GM19043 (cell line): Measurements from ENCODE around the gene PPARD.
"Not testable (repeated sequence)": the region's sequence is repeated elsewhere in the genome, so short reads cannot be mapped to it uniquely, and the experiment has no call there.

Source experiments
- ATAC-seq: cut with Tn5 transposase; IDR thresholded peaks from one replicate; pipeline ENCODE4 v1.9.1; 2021; ENCODE audit warnings: low read depth; ENCODE audit not compliant: unreplicated experiment

Gene PPARD

DNA sequence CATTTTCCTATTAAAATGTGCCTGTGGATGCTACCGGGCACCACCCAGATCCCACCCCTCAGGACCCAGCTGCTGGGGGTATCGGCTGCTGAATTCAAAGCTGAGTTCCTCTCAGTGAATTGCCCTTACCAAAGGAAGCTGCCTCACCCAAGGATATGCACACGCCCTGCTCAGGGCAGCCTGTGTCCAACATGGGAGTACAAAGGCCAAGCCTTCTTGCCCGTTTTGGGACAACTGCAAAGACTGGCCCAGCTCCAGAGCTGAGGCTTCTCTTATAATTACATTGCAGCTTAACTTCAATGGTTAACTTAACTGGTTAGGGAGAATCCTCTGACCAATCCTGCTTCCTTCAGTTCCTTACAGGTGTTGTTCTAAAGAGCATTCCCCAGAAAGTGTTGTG, 89.9 kb downstream of the PPARD start:
- ATAC-seq = no peak

DNA sequence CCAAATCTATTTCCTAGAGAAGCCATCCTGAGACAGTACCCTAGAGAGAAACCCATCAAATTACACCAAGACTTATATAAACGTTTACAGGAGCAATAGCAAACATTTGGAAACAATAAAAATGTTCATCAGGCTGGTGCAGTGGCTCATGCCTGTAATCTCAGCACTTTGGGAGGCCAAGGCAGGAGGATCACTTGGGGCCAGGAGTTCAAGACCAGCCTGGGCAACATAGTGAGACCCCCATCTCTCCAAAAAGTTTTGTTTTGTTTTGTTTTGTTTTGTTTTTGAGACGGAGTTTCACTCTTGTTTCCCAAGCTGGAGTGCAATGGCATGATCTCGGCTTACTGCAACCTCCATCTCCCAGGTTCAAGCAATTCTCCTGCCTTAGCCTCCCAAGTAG, 90.3 kb downstream of the PPARD start:
- not testable (repeated sequence) for ATAC-seq

DNA sequence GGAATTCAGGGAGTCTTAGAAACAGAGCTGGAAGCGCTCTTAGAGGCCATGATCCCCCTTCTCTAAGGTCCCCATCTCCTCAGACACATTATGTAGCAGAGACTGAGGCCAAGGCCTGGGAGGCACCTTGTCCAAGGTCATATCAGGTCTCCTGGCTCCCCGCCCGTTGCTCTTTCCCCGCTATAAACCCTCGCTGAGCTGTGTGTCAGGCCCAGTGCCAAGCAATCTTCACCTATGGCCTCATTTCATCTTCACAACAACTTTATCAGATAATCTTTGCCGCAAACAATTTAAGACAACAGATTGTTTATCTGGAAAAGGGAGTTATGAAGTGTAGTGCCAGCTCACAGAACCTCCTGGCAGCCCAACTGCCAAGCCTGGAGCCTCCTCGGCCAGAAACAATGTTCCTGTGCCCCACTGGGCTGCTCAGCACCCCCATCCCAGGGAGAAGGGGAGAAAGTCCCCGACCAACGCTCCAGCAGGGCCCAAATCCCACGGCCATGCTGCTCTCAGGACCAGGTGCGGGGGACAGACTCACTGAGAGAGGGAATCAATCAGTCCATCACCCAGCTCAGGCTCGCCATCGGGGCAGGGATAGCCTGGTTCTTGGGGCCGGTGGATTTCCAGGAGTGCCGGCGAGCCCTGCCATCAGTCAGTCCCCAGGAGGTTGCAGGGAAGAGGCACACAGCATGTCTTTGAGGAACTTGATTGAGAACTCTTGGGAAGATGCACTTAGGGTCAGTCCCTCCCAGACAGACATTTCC, 92.9 kb downstream of the PPARD start:
- no peak for ATAC-seq

DNA sequence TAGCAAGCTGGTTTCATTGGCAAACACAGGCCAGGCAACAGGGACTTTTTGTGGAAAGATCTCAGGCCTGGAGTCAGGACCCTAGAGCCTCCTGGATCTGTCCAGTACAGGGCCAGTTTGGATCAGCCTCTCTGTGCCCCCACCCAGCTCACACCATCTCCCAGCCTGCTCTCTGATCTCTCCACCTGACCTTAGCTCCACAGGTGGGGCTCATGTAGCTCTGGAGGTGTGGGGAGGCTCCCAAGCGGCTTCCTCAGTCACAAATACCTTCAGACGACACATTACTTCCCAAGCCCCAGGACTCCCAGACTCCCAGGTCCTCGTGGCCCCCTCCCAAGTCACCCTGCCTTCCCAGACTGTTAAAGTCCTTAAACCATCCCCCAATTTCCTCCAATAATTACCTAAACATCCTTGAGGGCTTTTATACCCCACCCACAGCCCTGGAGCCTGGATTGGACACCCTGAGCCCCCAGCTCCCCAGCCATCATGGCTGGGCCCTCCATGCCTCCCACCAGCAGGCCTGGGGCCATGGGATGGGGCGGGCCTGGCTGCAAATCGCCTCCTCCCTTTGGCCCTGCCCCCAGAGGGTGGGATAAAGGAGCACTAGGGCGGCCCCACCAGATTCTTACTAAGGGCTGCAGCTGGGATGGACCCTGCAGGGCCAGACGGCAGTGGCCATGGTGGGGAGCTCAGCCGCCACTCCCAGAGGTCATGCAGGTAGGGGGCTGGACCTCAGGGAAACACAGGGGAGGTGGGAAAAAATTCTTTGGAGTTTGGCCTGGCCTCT, 93.9 kb downstream of the PPARD start:
- ATAC-seq = no peak

DNA sequence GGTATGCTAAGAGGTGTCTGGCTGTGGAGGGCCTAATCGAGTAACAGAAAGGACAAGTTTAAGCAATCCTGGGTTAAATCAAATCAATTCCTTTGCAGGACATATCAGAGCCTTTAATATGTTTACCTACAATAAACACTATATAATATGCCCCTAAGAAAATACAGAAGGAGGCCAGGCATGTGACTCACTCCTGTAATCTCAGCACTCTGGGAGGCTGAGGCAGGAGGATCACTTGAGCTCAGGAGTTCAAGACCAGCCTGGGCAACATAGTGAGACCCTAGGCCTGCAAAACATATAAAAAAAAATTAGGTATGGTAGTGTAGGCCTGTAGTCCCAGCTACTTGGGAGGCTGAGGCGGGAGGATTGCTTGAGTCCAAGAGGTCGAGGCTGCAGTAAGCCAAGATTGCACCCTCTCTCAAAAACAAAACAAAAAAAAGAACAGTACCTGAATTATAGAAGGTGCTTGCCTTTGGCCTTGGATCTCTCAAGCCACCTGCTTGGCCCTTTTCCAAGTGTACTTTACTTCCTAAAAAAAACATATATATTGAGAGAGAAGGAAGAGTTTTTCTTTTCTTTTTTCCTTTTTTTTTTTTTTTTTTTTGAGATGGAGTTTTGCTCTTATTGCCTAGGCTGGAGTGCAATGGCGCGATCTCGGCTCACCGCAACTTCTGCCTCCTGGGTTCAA, 96.2 kb downstream of the PPARD start:
- not testable (repeated sequence) for ATAC-seq

DNA sequence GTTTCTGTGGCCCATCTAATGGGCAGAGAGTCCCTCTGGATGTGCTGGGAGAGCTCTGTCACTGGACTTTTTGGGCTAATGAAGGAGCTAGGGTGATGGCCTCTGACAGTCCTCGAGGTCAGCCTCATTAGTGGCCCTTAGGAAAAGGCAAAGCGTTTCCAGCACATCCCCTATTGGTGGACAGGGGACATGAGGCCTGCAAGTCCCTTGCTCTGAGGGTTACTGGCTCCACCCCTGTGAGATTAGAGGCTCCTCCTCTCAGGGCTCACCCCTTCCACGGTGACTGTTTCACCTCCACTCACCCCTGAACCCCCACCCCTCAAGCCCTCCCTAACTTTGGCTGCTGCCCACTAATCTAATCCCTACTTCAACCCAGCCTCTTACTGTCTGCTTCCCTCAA, 97.0 kb downstream of the PPARD start:
- ATAC-seq = no peak

DNA sequence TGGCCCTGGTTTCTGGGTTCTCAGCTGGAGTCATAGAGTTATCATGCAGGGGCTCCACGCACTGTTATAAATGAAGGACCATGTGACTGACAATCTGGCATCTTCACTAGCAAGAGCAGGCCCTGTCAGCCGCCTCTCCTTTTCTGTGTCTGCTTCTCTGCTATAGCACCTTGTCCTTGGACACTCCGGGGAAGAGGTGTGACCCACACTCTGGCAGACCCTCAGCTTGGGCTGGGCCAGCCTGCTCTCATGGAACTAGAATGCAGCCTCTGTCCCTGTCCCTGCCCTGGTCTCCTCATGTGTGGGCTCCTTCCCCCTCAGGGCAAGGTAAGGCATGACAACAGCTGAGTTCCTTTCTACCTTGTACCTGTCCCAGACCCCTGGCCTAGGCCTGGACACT, 98.8 kb downstream of the PPARD start:
- no peak for ATAC-seq

DNA sequence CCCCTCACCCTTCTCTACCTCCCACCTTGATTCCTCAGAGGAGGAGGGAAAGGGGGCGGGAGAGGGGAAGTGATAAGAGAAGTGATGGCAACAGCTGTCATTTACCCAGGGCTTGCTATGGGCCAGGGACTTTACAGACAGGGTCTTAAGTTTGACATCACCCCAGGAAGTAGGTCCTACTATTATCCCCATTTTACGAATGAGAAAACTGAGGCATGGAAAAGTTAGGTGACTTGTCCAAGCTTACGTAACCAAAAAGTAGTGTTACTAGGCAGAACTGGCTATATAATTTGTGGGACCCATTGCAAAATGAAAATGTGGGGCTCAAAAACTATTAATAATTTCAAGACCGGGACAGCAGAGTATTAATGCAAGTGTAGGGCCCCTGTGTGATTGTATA, 99.3 kb downstream of the PPARD start:
- no peak for ATAC-seq

DNA sequence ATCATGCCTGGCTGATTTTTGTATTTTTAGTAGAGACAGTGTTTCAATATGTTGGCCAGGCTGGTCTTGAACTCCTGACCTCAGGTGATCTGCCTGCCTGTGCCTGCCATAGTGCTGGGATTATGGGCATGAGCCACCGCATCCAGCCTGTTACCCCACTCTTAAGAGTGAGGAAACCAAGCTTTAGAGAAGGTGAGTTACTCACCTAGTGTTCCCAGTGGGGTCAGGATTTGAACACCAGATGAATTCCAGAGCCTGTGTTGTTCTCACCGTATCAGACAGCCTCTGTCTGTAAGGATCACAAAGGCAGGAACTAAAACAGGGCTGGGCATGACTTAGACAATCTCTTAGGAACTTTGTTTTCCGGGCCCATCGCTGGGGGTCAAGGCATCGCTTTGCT, 100.3 kb downstream of the PPARD start:
- no peak for ATAC-seq

DNA sequence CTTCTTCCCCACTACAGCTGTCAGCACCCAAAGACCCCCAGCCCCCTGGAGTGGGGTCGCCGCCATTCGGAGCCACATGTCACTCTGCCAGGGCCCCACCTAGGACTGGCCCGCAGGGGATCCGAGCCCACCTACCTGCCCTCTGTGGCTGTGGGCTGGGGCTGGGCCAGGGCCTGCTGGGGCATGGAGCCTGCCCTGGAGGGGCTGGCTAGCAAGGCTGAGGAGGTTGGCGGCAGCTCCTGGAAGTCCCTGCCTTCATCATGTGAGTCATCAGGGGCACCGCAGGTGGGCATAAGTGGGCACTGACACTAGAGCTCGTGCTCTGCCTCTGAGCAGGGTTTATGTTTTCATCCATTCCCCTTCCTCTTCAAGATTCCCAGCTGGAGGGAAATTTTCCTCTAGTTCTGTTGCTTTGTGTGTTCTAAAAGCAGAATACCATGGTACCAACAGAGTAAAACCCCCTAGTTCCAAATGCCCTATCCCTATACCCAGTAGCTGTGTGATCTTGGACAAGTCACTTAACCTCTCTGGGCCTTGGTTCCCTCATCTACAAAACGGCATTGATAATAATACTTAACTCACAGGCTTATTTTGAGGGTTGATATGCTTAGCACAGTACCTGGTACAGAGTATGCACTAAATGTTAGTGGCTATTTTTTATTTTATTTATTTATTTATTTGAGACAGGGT, 101.1 kb downstream of the PPARD start:
- no peak for ATAC-seq

DNA sequence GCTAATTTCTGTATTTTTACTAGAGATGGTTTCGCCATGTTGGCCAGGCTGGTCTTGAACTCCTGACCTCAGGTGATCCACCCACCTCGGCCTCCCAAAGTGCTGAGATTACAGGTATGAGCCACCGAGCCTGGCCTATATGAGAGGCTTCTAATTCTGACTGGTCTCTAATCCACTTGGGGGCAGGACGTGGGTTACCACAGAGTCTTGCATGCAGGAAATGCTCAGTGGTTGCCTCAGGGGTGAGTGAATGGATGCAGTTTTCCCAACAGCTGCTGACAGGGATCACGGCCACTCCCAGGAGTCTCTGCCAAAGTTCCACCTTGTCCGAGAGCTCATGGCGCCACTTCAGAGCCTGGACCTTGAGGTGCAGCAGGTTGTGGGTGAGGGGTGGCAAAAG, 103.3 kb downstream of the PPARD start:
- no peak for ATAC-seq

DNA sequence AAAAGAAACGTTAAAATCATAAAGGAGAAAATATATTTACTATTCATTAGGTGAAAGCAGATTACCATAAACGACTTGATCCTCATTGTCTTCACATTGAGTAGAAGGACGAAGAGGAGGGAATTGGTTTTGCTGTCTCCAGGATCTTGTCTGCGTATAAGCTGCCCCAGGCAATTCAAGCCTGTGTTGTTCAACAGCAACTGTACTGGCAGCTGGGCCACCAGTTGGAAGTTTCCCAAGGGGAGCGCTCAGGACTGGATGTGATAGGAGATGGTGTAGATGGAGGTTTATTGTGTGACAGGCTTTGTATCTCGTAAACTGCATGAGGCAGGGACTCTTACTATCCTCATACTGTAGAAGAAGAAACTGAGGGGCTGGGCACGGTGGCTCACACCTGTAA, 105.8 kb downstream of the PPARD start:
- no peak for ATAC-seq

DNA sequence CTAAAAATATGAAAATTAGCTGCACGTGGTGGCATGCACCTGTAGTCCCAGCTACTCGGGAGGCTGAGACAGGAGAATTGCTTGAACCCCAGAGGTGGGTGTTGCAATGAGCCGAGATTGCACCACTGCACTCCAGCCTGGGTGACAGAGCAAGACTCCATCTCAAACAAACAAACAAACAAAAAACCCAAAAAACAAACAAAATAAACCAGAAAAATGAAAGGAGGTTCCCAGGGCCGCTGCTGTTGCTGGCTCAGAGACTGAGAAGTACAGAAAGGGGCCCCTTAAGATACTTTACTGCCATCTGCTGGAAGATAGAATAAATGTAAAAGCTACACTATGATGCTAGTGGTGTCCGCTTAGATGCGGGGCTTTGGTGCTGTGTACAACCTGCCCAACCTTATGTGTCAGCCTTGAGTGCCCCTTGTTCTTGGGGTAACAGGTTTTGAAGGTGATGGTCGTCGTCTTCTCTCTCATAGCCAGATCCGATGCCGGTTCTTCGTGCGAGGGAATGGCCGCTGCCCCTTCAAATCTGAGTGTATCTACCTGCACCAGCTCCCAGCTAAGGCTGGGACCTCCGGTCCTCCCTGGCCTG, 107.0 kb downstream of the PPARD start:
- no peak for ATAC-seq

DNA sequence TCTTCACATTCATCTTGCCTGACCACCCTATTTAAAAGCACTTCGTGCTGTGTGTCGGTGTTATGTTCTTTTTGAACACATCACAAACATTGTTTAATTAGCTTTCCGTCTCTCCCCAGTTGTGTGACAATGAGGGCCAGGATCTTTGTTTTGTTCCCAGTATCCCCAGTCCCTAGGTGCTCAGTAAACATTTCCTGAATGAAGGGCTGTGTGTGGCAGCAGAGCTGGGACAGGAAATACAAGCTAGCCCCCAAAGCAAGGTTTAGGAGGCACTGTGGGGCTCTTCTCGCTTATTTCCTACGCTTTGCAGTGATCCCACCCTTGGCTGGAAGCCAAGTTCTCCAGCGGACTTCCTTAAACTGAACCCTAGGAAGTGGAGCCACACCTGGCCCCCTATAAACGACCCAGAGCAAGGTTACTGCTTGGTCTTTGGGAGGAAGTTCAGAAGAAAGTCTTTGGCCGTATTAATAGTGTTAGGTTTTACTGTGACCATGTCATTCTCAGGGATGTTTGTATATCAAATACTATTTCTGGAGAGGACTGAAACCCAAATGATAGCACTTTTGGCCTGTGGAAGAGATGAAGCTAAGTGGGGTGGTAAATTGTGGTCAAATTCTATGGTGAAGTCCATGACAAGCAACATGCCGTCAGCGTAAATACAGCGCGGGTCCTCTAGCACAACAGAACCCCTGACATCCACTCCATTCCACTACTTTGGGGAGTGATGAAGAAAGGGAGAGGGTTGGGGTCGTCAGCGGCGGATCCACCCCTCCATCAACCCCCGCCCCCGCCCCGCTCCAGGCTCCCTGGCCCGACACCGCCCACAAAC, 109.2 kb downstream of the PPARD start:
- ATAC-seq = no peak

DNA sequence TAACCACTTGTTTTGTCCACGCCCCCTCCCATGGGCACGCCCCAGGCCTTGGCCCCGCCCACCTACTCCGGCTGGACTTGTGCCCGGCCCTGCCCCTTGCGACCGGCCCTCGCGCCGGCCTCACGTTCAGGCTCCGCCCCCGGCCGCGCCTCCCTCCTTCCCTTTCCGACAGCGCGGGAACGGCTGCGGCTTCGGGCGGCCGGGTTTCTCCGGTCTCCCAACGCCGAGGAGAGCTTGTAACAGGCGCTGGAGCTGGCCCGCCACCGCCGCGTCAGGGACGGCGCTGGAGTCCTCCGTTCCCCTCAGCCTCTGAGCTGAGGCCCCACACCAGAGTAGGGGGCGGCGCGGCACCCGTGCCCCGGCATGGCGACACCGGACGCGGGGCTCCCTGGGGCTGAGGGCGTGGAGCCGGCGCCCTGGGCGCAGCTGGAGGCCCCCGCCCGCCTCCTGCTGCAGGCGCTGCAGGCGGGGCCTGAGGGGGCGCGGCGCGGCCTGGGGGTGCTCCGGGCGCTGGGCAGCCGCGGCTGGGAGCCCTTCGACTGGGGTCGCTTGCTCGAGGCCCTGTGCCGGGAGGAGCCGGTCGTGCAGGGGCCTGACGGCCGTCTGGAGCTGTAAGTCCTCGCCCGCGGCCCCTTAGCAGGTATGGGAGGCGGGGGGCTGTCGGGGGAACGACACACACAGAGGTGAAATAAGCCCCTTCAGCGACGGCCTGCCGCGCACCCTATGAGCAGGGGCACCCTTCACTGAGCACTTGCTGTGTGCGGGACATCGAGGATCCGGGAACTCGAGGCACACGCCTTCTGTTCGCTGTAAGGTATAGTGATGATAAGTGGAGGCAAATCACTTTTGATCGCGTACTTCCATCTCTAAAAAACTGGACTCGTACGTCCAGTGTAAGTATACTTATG, 110.1 kb downstream of the PPARD start, which contains the start of gene FANCE:
Gene FANCE (plus strand): TSS at position 156 of the 908 bp plus-strand sequence. CDS start 208 bp downstream, at position 364.
- peak; percentile 89 for ATAC-seq

DNA sequence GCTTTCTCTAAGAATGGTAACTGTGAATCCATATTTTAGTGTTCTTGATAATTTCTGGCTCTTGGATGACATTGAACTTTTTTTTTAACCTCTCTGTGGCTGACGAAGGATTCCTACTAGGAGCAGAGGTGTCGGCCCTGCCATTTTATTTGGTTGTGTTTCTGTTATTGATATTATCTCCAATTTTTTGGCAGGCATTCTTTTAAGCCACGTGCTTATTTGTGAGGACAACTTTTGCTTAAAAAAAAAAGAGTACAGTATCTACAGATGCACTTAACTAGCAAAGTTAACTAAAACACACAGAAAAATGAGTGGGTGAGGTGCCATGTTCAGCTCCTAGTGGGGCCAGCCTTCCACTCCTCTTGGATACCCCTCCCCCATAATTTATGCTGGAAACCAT, 110.9 kb downstream of the PPARD start:
- ATAC-seq = no peak

DNA sequence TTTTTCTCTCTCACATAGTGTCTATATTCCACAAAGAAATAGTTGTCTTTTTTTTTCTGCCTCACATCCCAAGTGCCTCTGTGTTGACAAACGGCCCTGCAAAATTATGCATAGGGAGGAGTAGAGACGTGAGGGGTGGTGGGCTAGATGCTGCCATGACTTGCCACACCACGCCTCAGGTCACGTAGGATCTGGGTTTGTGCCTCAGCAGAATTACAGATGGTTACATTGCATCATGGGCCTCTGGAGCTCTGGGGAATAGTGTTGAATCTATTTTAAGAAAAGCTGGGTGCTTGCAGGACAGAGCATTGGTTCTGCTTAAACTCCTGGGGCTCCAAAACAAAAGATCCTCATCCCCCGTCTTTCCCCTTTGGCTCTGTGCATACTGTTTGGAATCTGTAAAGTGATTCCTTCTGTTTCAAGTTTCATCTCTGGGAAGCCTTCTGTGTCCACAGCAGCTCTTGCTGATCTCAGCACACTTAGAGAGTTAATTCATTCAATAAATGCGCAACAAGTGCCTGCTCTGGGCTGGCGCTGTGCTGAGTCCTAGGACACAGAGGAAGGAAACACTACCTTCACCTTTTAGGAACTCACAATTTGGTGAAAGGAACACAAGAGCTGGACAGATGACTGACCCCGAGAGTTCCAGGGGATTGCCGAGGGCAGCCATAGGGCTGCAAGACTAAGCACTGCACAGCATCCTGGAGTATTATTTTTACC, 112.2 kb downstream of the PPARD start:
- ATAC-seq = no peak

DNA sequence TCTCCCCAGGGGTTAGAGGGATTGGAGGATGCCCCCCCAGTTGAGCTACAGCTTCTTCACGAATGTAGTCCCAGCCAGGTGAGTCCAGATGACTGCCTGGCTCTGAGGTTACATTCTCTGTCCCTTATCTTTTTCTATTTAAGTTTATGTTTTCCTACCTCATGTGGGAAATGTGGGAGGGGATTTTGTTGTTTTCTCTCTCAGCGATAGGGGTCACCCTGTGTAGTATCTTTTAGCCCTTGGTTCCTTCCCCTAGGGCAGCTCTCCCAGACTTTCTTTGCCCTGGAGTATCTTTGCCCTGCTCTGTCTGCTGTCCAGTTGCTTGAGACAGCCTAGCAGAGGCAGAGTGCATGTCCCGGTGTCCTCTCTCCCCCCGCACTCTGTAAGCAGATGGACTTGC, 115.5 kb downstream of the PPARD start:
- no peak for ATAC-seq
